SK-N-SH (cell line): ENCODE measurements around the gene RNF212.

Experiments used
- CTCF ChIP-seq: fragments of 200-600 bp; sonication (generic); IDR thresholded peaks from 2 replicates; pipeline ENCODE4 v1.6.1; 2017; ENCODE audit warnings: antibody characterized with exemption, mild to moderate bottlenecking, moderate library complexity
- EZH2phosphoT487 ChIP-seq: fragments of 200-600 bp; sonication (generic); IDR thresholded peaks from 2 replicates; pipeline ENCODE4 v1.6.1; 2017; ENCODE audit warnings: low read depth, mixed run types, mild to moderate bottlenecking, antibody characterized with exemption, moderate library complexity, borderline replicate concordance
- NFIC ChIP-seq: IDR thresholded peaks from 2 replicates; pipeline ENCODE4 v1.4.0; 2012; ENCODE audit warnings: borderline replicate concordance
- TCF12 ChIP-seq: IDR thresholded peaks from 2 replicates; pipeline ENCODE4 v1.4.0; 2012
- USF2 ChIP-seq: fragments of 150-350 bp; IDR thresholded peaks from 2 replicates; pipeline ENCODE4 v1.6.1; 2017; ENCODE audit warnings: antibody characterized with exemption, low read length, low read depth, borderline replicate concordance

GRCh38 chr4:1075809-1076699 lies 37.3 kb downstream of the RNF212 start:
- TF ChIP-seq CTCF (no peak), EZH2phosphoT487 (no peak), USF2 (no peak), NFIC (no peak), TCF12 (no peak)
